HepG2 (cell line): ENCODE measurements around the gene F12. TPM values are rescaled to one million over a fixed set of nuclear protein-coding genes. Genes with fewer than 3 reads are reported as not detected.

ENCODE experiments used
- ESRRA ChIP-seq: sonication (generic); formaldehyde crosslinking; IDR thresholded peaks from 2 replicates; pipeline ENCODE4 v1.5.1; 2020; ENCODE audit warnings: mild to moderate bottlenecking, low read depth, missing genetic modification reagents
- JUN ChIP-seq: sonication (generic); formaldehyde crosslinking; IDR thresholded peaks from 2 replicates; pipeline ENCODE4 v1.4.0; 2020; ENCODE audit warnings: mild to moderate bottlenecking, missing genetic modification reagents
- PHF20 ChIP-seq: sonication (generic); formaldehyde crosslinking; IDR thresholded peaks from 2 replicates; pipeline ENCODE4 v1.5.0; 2020; ENCODE audit warnings: mild to moderate bottlenecking, missing genetic modification reagents
- PHF21A ChIP-seq: sonication (generic); formaldehyde crosslinking; IDR thresholded peaks from 2 replicates; pipeline ENCODE4 v1.5.0; 2020; ENCODE audit warnings: mild to moderate bottlenecking, missing genetic modification reagents
- TBX2 ChIP-seq: sonication (generic); formaldehyde crosslinking; IDR thresholded peaks from 2 replicates; pipeline ENCODE4 v1.5.0; 2020; ENCODE audit warnings: missing genetic modification reagents, mild to moderate bottlenecking, borderline replicate concordance
- TOPORS ChIP-seq: sonication (generic); formaldehyde crosslinking; IDR thresholded peaks from 2 replicates; pipeline ENCODE4 v1.8.0; 2023; ENCODE audit warnings: mild to moderate bottlenecking, missing genetic modification reagents
- ZNF296 ChIP-seq: sonication (generic); formaldehyde crosslinking; conservative IDR thresholded peaks from 2 replicates; pipeline ENCODE4 v1.5.0; 2020; ENCODE audit warnings: mild to moderate bottlenecking, missing genetic modification reagents
- ZNF317 ChIP-seq: sonication (generic); formaldehyde crosslinking; IDR thresholded peaks from 2 replicates; pipeline ENCODE4 v1.5.0; 2020; ENCODE audit warnings: mild to moderate bottlenecking, missing genetic modification reagents
- ZNF572 ChIP-seq: sonication (generic); formaldehyde crosslinking; IDR thresholded peaks from 2 replicates; pipeline ENCODE4 v1.5.1; 2020; ENCODE audit warnings: mild to moderate bottlenecking, missing genetic modification reagents
- ZNF703 ChIP-seq: sonication (generic); formaldehyde crosslinking; IDR thresholded peaks from 2 replicates; pipeline ENCODE4 v1.5.1; 2020; ENCODE audit warnings: missing genetic modification reagents, mild to moderate bottlenecking, moderate library complexity, borderline replicate concordance
- ZNF768 ChIP-seq: sonication (generic); formaldehyde crosslinking; IDR thresholded peaks from 2 replicates; pipeline ENCODE4 v1.4.0; 2020; ENCODE audit warnings: missing genetic modification reagents
- ZNF777 ChIP-seq: sonication (generic); formaldehyde crosslinking; IDR thresholded peaks from 2 replicates; pipeline ENCODE4 v1.4.0; 2020; ENCODE audit warnings: missing genetic modification reagents
- polyA plus RNA-seq, 8 experiments: library from polyadenylated mRNA; depleted of rRNA in 3 of 8; stranded (reverse) in 7 of 8; unstranded in 1 of 8; fragments of >200 nt; fragmentation: Illumina TruSeq in 4 of 8; extraction: Trizol in 4 of 8; gene quantifications; 2 replicates each; pipeline versions ENCODE4 v1.2.1 to v1.2.3, GENCODE V29; 2011 to 2016; ENCODE audit warnings: low read depth in 4 of 8, missing spikeins in 1 of 8, mixed read lengths in 1 of 8; ENCODE audit not compliant: insufficient read depth in 1 of 8
- total RNA-seq, 5 experiments: library from RNA; depleted of rRNA; stranded (reverse); fragments of >200 nt; fragmentation: Illumina TruSeq; extraction: Trizol; gene quantifications; 2 replicates each; pipeline ENCODE4 v1.2.3, GENCODE V29; 2016; ENCODE audit warnings: low read depth in 1 of 5
- TF ChIP-seq, protein P1 (sequence below): sonication (generic); formaldehyde crosslinking; IDR thresholded peaks from one replicate; pipeline ENCODE4 v1.5.1; 2020; ENCODE audit warnings: mild to moderate bottlenecking, missing genetic modification reagents; ENCODE audit errors: not compliant biosample characterization
- TF ChIP-seq, protein P2 (sequence below): sonication (generic); formaldehyde crosslinking; IDR thresholded peaks from 2 replicates; pipeline ENCODE4 v1.5.0; 2020; ENCODE audit warnings: missing genetic modification reagents
- TF ChIP-seq, protein P3 (sequence below): sonication (generic); formaldehyde crosslinking; IDR thresholded peaks from 2 replicates; pipeline ENCODE4 v1.8.1; 2023; ENCODE audit warnings: mild to moderate bottlenecking, inconsistent platforms, moderate library complexity, missing genetic modification reagents, borderline replicate concordance
- TF ChIP-seq, protein P4 (sequence below): fragments of 450-650 bp; IDR thresholded peaks from 2 replicates; pipeline ENCODE4 v1.6.1; 2016

Gene F12
- total and polyA plus RNA-seq, 2 of the 13 experiments (the other 11 are each of a cell fraction or from before 2014, with no cell fraction given) = 2.5 to 3.0 TPM

DNA sequence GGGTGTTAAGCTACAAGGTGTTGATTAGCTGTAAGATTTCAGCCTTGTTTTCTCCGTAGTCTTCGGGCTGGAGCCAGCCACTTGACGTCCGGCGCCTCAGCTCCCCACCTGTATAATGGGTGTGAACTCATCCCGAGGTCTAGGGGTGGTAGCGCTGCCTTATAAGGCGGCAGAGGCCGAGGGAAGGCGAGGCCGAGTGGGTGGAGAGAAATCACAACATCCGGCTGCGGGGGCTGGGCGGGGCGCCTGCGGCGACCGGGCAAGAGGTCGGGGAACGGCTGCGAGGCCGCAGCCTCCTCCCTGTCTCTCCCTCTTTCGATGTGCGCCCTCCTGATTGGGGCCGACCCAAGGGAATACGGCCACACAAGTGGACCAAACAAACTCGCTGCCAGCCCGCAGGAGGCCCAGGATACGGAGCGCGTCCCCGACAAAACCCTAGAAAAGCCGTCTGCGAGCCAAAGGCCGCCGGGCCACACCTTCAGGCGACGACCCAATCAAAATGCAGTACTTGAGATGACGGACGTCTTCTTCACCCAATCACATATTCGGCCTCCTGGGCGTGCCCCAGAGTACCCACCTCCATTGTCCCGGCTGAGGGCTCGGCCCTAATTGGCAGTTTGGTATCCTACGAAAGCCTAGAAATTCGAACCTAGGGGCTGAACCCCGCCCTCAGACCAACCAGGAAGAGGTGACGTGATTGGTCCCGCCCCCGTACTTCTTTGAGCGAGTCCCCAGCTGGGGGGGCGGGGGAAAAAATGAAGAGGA lies 16.6 kb upstream of the F12 start (continued):
- peak; percentile 37; the same call in 1 of the 2 replicates for TF ChIP-seq ZNF768 (CRISPR knock-in tag)
- no peak for TF ChIP-seq JUN (CRISPR knock-in tag)
- TF ChIP-seq, protein P1, sequence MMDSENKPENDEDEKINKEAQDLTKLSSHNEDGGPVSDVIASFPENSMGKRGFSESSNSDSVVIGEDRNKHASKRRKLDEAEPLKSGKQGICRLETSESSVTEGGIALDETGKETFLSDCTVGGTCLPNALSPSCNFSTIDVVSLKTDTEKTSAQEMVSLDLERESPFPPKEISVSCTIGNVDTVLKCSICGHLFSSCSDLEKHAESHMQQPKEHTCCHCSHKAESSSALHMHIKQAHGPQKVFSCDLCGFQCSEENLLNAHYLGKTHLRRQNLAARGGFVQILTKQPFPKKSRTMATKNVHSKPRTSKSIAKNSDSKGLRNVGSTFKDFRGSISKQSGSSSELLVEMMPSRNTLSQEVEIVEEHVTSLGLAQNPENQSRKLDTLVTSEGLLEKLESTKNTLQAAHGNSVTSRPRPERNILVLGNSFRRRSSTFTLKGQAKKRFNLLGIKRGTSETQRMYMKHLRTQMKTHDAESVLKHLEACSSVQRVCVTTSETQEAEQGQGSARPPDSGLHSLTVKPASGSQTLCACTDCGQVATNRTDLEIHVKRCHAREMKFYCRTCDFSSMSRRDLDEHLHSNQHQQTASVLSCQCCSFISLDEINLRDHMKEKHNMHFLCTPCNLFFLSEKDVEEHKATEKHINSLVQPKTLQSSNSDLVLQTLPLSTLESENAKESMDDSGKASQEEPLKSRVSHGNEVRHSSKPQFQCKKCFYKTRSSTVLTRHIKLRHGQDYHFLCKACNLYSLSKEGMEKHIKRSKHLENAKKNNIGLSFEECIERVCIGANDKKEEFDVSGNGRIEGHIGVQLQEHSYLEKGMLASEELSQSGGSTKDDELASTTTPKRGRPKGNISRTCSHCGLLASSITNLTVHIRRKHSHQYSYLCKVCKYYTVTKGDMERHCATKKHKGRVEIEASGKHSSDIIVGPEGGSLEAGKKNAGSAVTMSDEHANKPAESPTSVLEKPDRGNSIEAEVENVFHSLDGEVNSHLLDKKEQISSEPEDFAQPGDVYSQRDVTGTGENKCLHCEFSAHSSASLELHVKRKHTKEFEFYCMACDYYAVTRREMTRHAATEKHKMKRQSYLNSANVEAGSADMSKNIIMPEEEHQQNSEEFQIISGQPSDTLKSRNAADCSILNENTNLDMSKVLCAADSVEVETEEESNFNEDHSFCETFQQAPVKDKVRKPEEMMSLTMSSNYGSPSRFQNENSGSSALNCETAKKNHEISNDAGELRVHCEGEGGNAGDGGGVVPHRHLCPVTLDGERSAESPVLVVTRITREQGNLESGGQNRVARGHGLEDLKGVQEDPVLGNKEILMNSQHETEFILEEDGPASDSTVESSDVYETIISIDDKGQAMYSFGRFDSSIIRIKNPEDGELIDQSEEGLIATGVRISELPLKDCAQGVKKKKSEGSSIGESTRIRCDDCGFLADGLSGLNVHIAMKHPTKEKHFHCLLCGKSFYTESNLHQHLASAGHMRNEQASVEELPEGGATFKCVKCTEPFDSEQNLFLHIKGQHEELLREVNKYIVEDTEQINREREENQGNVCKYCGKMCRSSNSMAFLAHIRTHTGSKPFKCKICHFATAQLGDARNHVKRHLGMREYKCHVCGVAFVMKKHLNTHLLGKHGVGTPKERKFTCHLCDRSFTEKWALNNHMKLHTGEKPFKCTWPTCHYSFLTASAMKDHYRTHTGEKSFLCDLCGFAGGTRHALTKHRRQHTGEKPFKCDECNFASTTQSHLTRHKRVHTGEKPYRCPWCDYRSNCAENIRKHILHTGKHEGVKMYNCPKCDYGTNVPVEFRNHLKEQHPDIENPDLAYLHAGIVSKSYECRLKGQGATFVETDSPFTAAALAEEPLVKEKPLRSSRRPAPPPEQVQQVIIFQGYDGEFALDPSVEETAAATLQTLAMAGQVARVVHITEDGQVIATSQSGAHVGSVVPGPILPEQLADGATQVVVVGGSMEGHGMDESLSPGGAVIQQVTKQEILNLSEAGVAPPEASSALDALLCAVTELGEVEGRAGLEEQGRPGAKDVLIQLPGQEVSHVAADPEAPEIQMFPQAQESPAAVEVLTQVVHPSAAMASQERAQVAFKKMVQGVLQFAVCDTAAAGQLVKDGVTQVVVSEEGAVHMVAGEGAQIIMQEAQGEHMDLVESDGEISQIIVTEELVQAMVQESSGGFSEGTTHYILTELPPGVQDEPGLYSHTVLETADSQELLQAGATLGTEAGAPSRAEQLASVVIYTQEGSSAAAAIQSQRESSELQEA = no peak
- TF ChIP-seq PHF20 (CRISPR knock-in tag) = peak; percentile 35; the same call in 1 of the 2 replicates
- TF ChIP-seq, protein P2, sequence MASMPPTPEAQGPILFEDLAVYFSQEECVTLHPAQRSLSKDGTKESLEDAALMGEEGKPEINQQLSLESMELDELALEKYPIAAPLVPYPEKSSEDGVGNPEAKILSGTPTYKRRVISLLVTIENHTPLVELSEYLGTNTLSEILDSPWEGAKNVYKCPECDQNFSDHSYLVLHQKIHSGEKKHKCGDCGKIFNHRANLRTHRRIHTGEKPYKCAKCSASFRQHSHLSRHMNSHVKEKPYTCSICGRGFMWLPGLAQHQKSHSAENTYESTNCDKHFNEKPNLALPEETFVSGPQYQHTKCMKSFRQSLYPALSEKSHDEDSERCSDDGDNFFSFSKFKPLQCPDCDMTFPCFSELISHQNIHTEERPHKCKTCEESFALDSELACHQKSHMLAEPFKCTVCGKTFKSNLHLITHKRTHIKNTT = no peak
- TF ChIP-seq TOPORS (CRISPR knock-in tag) = peak; percentile 15; the same call in 1 of the 2 replicates
- no peak for TF ChIP-seq ZNF296 (CRISPR knock-in tag)
- 0 out of 2 replicates have a peak, but pooled peaks have one; percentile 72 for TF ChIP-seq ZNF317
- TF ChIP-seq ZNF572 (CRISPR knock-in tag) = 0 out of 2 replicates have a peak, but pooled peaks have one; percentile 11
- no peak for TF ChIP-seq ZNF703
- TF ChIP-seq, protein P3, sequence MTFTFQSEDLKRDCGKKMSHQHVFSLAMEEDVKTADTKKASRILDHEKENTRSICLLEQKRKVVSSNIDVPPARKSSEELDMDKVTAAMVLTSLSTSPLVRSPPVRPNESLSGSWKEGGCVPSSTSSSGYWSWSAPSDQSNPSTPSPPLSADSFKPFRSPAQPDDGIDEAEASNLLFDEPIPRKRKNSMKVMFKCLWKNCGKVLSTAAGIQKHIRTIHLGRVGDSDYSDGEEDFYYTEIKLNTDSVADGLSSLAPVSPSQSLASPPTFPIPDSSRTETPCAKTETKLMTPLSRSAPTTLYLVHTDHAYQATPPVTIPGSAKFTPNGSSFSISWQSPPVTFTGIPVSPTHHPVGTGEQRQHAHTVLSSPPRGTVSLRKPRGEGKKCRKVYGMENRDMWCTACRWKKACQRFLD (CRISPR knock-in tag) = 0 out of 2 replicates have a peak, but pooled peaks have one; percentile 67
- TF ChIP-seq ESRRA (CRISPR knock-in tag) = no peak
- peak; percentile 42 for TF ChIP-seq TBX2
- TF ChIP-seq PHF21A (CRISPR knock-in tag) = peak; percentile 78; the same call in 1 of the 2 replicates
- TF ChIP-seq ZNF777 (CRISPR knock-in tag) = peak; percentile 86
- TF ChIP-seq, protein P4, sequence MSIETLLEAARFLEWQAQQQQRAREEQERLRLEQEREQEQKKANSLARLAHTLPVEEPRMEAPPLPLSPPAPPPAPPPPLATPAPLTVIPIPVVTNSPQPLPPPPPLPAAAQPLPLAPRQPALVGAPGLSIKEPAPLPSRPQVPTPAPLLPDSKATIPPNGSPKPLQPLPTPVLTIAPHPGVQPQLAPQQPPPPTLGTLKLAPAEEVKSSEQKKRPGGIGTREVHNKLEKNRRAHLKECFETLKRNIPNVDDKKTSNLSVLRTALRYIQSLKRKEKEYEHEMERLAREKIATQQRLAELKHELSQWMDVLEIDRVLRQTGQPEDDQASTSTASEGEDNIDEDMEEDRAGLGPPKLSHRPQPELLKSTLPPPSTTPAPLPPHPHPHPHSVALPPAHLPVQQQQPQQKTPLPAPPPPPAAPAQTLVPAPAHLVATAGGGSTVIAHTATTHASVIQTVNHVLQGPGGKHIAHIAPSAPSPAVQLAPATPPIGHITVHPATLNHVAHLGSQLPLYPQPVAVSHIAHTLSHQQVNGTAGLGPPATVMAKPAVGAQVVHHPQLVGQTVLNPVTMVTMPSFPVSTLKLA = peak; percentile 31; the same call in 1 of the 2 replicates
